Neural cell (in vitro differentiated cells): ENCODE data around the gene IER5L.

Experiments
- EP300 ChIP-seq: fragments of 450-650 bp; conservative IDR thresholded peaks from 2 replicates; pipeline ENCODE4 v1.6.1; 2014; ENCODE audit warnings: antibody characterized with exemption, mild to moderate bottlenecking, moderate library complexity; ENCODE audit not compliant: poor library complexity, severe bottlenecking
- EZH2 ChIP-seq: fragments of 200-600, 300-800 bp; shearing (Covaris generic), sonication (generic); IDR thresholded peaks from 2 replicates; pipeline ENCODE4 v1.6.1; 2014; ENCODE audit warnings: antibody characterized with exemption, low read length, borderline replicate concordance, mild to moderate bottlenecking; ENCODE audit not compliant: insufficient read depth, poor library complexity, severe bottlenecking
- MXI1 ChIP-seq: fragments of 450-650 bp; conservative IDR thresholded peaks from 2 replicates; pipeline ENCODE4 v1.6.1; 2014; ENCODE audit warnings: antibody characterized with exemption, mild to moderate bottlenecking; ENCODE audit not compliant: poor library complexity, severe bottlenecking
- POLR2AphosphoS5 ChIP-seq: IDR thresholded peaks from 2 replicates; pipeline ENCODE4 v1.6.1; 2012
- RAD21 ChIP-seq: fragments of 450-650 bp; conservative IDR thresholded peaks from 2 replicates; pipeline ENCODE4 v1.6.1; 2014; ENCODE audit warnings: antibody characterized with exemption, mild to moderate bottlenecking, moderate library complexity
- SMC3 ChIP-seq: fragments of 450-650 bp; conservative IDR thresholded peaks from 2 replicates; pipeline ENCODE4 v1.6.1; 2014; ENCODE audit warnings: antibody characterized with exemption, mild to moderate bottlenecking, moderate library complexity; ENCODE audit not compliant: poor library complexity
- TAF1 ChIP-seq: IDR thresholded peaks from 2 replicates; pipeline ENCODE4 v1.6.1; 2012; ENCODE audit warnings: low read depth
- TF ChIP-seq, protein P1 (sequence below): fragments of 450-650 bp; IDR thresholded peaks from 2 replicates; pipeline ENCODE4 v1.5.1; 2014; ENCODE audit warnings: antibody characterized with exemption, mild to moderate bottlenecking, moderate library complexity; ENCODE audit not compliant: poor library complexity, severe bottlenecking
- TF ChIP-seq, protein P2 (sequence below): IDR thresholded peaks from 2 replicates; pipeline ENCODE4 v1.6.1; 2012; ENCODE audit warnings: borderline replicate concordance

DNA sequence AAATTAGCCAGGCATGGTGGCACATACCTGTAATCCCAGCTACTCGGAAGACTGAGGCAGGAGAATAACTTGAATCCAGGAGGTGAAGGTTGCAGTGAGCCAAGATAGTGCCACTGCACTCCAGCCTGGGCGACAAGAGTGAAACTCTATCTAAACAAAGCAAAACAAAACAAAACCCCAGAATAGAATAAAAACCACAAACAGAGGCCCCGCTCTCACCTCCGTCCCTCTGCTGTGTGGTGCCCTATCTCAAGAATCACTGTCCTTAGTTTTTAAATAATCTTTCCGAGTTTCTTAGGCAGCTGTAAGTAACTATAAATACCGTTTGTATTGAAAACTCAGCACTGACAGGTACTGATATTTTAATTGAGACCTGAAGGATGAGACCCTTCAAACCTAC lies 42.7 kb upstream of the IER5L start:
- TF ChIP-seq, protein P1, sequence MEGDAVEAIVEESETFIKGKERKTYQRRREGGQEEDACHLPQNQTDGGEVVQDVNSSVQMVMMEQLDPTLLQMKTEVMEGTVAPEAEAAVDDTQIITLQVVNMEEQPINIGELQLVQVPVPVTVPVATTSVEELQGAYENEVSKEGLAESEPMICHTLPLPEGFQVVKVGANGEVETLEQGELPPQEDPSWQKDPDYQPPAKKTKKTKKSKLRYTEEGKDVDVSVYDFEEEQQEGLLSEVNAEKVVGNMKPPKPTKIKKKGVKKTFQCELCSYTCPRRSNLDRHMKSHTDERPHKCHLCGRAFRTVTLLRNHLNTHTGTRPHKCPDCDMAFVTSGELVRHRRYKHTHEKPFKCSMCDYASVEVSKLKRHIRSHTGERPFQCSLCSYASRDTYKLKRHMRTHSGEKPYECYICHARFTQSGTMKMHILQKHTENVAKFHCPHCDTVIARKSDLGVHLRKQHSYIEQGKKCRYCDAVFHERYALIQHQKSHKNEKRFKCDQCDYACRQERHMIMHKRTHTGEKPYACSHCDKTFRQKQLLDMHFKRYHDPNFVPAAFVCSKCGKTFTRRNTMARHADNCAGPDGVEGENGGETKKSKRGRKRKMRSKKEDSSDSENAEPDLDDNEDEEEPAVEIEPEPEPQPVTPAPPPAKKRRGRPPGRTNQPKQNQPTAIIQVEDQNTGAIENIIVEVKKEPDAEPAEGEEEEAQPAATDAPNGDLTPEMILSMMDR = no peak
- TF ChIP-seq POLR2AphosphoS5 (no peak), EZH2 (no peak), MXI1 (no peak), SMC3 (no peak), RAD21 (no peak), TAF1 (no peak), EP300 (no peak)
- TF ChIP-seq, protein P2, sequence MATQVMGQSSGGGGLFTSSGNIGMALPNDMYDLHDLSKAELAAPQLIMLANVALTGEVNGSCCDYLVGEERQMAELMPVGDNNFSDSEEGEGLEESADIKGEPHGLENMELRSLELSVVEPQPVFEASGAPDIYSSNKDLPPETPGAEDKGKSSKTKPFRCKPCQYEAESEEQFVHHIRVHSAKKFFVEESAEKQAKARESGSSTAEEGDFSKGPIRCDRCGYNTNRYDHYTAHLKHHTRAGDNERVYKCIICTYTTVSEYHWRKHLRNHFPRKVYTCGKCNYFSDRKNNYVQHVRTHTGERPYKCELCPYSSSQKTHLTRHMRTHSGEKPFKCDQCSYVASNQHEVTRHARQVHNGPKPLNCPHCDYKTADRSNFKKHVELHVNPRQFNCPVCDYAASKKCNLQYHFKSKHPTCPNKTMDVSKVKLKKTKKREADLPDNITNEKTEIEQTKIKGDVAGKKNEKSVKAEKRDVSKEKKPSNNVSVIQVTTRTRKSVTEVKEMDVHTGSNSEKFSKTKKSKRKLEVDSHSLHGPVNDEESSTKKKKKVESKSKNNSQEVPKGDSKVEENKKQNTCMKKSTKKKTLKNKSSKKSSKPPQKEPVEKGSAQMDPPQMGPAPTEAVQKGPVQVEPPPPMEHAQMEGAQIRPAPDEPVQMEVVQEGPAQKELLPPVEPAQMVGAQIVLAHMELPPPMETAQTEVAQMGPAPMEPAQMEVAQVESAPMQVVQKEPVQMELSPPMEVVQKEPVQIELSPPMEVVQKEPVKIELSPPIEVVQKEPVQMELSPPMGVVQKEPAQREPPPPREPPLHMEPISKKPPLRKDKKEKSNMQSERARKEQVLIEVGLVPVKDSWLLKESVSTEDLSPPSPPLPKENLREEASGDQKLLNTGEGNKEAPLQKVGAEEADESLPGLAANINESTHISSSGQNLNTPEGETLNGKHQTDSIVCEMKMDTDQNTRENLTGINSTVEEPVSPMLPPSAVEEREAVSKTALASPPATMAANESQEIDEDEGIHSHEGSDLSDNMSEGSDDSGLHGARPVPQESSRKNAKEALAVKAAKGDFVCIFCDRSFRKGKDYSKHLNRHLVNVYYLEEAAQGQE = no peak
